Panc1 (cell line): ENCODE data around the gene SUPT5H.

Experiments
- SIN3A ChIP-seq: IDR thresholded peaks from 2 replicates; pipeline ENCODE4 v1.6.1; 2012; ENCODE audit warnings: low read depth, mild to moderate bottlenecking, low read length, moderate library complexity, borderline replicate concordance; ENCODE audit not compliant: insufficient read depth
- TCF7L2 ChIP-seq: IDR thresholded peaks from 2 replicates; pipeline ENCODE4 v1.6.1; 2011; ENCODE audit warnings: mild to moderate bottlenecking, low read depth, low read length, inconsistent platforms
- TF ChIP-seq, protein P1 (sequence below), 2 experiments: IDR thresholded peaks; 2 replicates each; pipeline ENCODE4 v1.6.1; 2011 to 2012; ENCODE audit warnings: low read depth in 2 of 2, control low read depth in 1 of 2, low read length in 1 of 2, mild to moderate bottlenecking in 1 of 2, moderate library complexity in 1 of 2; ENCODE audit not compliant: insufficient read depth in 1 of 2
- TF ChIP-seq, protein P2 (sequence below): fragments of 450-650 bp; IDR thresholded peaks from 2 replicates; pipeline ENCODE4 v1.5.1; 2017; ENCODE audit warnings: mild to moderate bottlenecking

DNA sequence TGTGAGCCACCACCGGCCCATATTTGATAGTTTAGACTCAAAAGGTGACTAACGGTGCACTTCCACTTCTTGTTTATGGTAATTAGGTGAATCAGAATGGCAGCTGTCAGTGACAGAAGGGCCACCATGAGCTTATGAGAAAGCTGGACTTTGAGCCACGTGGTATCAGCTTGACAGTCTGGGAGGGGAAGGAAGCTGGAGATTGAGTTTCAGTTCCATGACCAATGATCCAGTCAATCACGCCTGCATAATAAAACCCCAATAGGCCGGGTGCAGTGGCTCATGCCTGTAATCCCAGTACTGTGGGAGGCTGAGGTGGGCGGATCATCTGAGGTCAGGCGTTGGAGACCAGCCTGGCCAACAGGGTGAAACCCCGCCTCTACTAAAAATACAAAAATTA, 79.1 kb downstream of the SUPT5H start:
- TF ChIP-seq, protein P1, sequence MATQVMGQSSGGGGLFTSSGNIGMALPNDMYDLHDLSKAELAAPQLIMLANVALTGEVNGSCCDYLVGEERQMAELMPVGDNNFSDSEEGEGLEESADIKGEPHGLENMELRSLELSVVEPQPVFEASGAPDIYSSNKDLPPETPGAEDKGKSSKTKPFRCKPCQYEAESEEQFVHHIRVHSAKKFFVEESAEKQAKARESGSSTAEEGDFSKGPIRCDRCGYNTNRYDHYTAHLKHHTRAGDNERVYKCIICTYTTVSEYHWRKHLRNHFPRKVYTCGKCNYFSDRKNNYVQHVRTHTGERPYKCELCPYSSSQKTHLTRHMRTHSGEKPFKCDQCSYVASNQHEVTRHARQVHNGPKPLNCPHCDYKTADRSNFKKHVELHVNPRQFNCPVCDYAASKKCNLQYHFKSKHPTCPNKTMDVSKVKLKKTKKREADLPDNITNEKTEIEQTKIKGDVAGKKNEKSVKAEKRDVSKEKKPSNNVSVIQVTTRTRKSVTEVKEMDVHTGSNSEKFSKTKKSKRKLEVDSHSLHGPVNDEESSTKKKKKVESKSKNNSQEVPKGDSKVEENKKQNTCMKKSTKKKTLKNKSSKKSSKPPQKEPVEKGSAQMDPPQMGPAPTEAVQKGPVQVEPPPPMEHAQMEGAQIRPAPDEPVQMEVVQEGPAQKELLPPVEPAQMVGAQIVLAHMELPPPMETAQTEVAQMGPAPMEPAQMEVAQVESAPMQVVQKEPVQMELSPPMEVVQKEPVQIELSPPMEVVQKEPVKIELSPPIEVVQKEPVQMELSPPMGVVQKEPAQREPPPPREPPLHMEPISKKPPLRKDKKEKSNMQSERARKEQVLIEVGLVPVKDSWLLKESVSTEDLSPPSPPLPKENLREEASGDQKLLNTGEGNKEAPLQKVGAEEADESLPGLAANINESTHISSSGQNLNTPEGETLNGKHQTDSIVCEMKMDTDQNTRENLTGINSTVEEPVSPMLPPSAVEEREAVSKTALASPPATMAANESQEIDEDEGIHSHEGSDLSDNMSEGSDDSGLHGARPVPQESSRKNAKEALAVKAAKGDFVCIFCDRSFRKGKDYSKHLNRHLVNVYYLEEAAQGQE (IDR thresholded peaks at IDR 0.05; ENCODE audit: insufficient read depth in 1 of 2, low read depth in 2 of 2, low read length in 1 of 2) = no peak
- no peak for TF ChIP-seq TCF7L2
- TF ChIP-seq, protein P2, sequence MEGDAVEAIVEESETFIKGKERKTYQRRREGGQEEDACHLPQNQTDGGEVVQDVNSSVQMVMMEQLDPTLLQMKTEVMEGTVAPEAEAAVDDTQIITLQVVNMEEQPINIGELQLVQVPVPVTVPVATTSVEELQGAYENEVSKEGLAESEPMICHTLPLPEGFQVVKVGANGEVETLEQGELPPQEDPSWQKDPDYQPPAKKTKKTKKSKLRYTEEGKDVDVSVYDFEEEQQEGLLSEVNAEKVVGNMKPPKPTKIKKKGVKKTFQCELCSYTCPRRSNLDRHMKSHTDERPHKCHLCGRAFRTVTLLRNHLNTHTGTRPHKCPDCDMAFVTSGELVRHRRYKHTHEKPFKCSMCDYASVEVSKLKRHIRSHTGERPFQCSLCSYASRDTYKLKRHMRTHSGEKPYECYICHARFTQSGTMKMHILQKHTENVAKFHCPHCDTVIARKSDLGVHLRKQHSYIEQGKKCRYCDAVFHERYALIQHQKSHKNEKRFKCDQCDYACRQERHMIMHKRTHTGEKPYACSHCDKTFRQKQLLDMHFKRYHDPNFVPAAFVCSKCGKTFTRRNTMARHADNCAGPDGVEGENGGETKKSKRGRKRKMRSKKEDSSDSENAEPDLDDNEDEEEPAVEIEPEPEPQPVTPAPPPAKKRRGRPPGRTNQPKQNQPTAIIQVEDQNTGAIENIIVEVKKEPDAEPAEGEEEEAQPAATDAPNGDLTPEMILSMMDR = no peak
- no peak for TF ChIP-seq SIN3A
